Measurements from ENCODE around the gene IL6R. TPM values are rescaled to one million over a fixed set of nuclear protein-coding genes. Genes with fewer than 3 reads are reported as not detected.

The IL6R gene
- total RNA-seq, 1 experiment from 2014 or later: 12.2 TPM

GRCh38 chr1:154402409-154402921 is 2.7 kb upstream of the IL6R start:
- Histone ChIP-seq H3K36me3 (ENCODE audit: control insufficient read depth, insufficient read depth, low read length) (no peaks in the 10 kb centered on the region), H3K27ac (ENCODE audit: low read length) (no peak overlapping the region), H3K9me3 (ENCODE audit: control insufficient read depth, insufficient read depth, low read depth, low read length) (no peaks in the 10 kb centered on the region), H3K27me3 (ENCODE audit: control insufficient read depth, insufficient read depth, low read length) (no peaks in the 10 kb centered on the region), H3K4me1 (ENCODE audit: control insufficient read depth, insufficient read depth, low read length) (peaks cover 15% of the 10 kb centered on the region), H3K4me3 (ENCODE audit: low read depth in 2 of 2, low read length in 2 of 2) (no peak overlapping the region)
- POLR2A ChIA-PET: no interaction called here
- BruUV-seq (replicated peaks): no TSS peak
- no peak for TF ChIP-seq SIN3A (IDR thresholded peaks at IDR 0.05; ENCODE audit: borderline replicate concordance, insufficient read depth, low read depth, low read length)
- in situ Hi-C loops (cut with HindIII; ENCODE audit: low pct_unique_long_range_greater_than_20kb, low sequenced_read_pairs) (no loop called here), intact Hi-C loops (cut with micrococcal nuclease; ENCODE audit: unreplicated experiment) (no loop called here)
- ATAC-seq: no peak
- CTCF ChIA-PET: no interaction called here
- no peak for DNase-seq (ENCODE audit: low read depth, low spot score)

GRCh38 chr1:154403261-154403943 is 1.7 kb upstream of the IL6R start:
- no peaks in the 10 kb centered on the region for H3K36me3 ChIP-seq (ENCODE audit: control insufficient read depth, insufficient read depth, low read length)
- DNase-seq (ENCODE audit: low read depth, low spot score) (no peak), ATAC-seq (no peak)
- no peak overlapping the region for H3K27ac ChIP-seq (ENCODE audit: low read length)
- intact Hi-C loops (cut with micrococcal nuclease; ENCODE audit: unreplicated experiment): no loop called here
- CTCF ChIA-PET: no interaction called here
- H3K4me1 ChIP-seq (ENCODE audit: control insufficient read depth, insufficient read depth, low read length): peaks cover 24% of the 10 kb centered on the region
- BruUV-seq (replicated peaks): no TSS peak
- POLR2A ChIA-PET: interaction anchor here (0.5 kb wide), 1 partner anchor 40 kb away, joined by 4 read pairs; no protein-coding TSS in a partner anchor
- no peak overlapping the region for H3K4me3 ChIP-seq (ENCODE audit: low read depth in 2 of 2, low read length in 2 of 2)
- in situ Hi-C loops (cut with HindIII; ENCODE audit: low pct_unique_long_range_greater_than_20kb, low sequenced_read_pairs): no loop called here
- TF ChIP-seq CTCF (IDR thresholded peaks at IDR 0.05): no peak
- no peak for TF ChIP-seq POLR2AphosphoS5 (IDR thresholded peaks at IDR 0.05; ENCODE audit: low read depth, low read length)
- TF ChIP-seq SIN3A (IDR thresholded peaks at IDR 0.05; ENCODE audit: borderline replicate concordance, insufficient read depth, low read depth, low read length): no peak
- TF ChIP-seq REST (IDR thresholded peaks at IDR 0.05; ENCODE audit: insufficient read depth in 1 of 2, low read depth in 2 of 2, low read length in 1 of 2): no peak
- TF ChIP-seq TCF7L2 (IDR thresholded peaks at IDR 0.05; ENCODE audit: low read depth, low read length): no peak
- no peaks in the 10 kb centered on the region for H3K9me3 ChIP-seq (ENCODE audit: control insufficient read depth, insufficient read depth, low read depth, low read length)
- H3K27me3 ChIP-seq (ENCODE audit: control insufficient read depth, insufficient read depth, low read length): no peaks in the 10 kb centered on the region

- H3K36me3 ChIP-seq (ENCODE audit: control insufficient read depth, insufficient read depth, low read length): no peaks in the 10 kb centered on the region
- ChIA-PET CTCF (no interaction called here), POLR2A (no interaction called here)
- DNase-seq (ENCODE audit: low read depth, low spot score): no peak
- peaks cover 30% of the 10 kb centered on the region for H3K4me1 ChIP-seq (ENCODE audit: control insufficient read depth, insufficient read depth, low read length)
- no peaks in the 10 kb centered on the region for H3K27me3 ChIP-seq (ENCODE audit: control insufficient read depth, insufficient read depth, low read length)
- H3K4me3 ChIP-seq (ENCODE audit: low read depth in 2 of 2, low read length in 2 of 2): no peak overlapping the region
- TF ChIP-seq REST (IDR thresholded peaks at IDR 0.05; ENCODE audit: insufficient read depth in 1 of 2, low read depth in 2 of 2, low read length in 1 of 2) (no peak), TCF7L2 (IDR thresholded peaks at IDR 0.05; ENCODE audit: low read depth, low read length) (no peak), SIN3A (IDR thresholded peaks at IDR 0.05; ENCODE audit: borderline replicate concordance, insufficient read depth, low read depth, low read length) (no peak), POLR2AphosphoS5 (IDR thresholded peaks at IDR 0.05; ENCODE audit: low read depth, low read length) (no peak), CTCF (IDR thresholded peaks at IDR 0.05) (no peak)
- intact Hi-C loops (cut with micrococcal nuclease; ENCODE audit: unreplicated experiment) (no loop called here), in situ Hi-C loops (cut with HindIII; ENCODE audit: low pct_unique_long_range_greater_than_20kb, low sequenced_read_pairs) (no loop called here)
- no peak overlapping the region for H3K27ac ChIP-seq (ENCODE audit: low read length)
- no peaks in the 10 kb centered on the region for H3K9me3 ChIP-seq (ENCODE audit: control insufficient read depth, insufficient read depth, low read depth, low read length)
- no TSS peak for BruUV-seq (replicated peaks)
- ATAC-seq: no peak
Measured at GRCh38 chr1:154403983-154404382, 1.2 kb upstream of the IL6R start.

All from Panc1 (cell line).